A673 (cell line): ENCODE measurements around the gene DPEP2.

Experiments
- EZH2 ChIP-seq: fragments of 200-600 bp; sonication (generic); IDR thresholded peaks from 2 replicates; pipeline ENCODE4 v1.6.1; 2017; ENCODE audit warnings: borderline replicate concordance, low read depth, mild to moderate bottlenecking, mixed read lengths, antibody characterized with exemption, low read length; ENCODE audit not compliant: poor library complexity, severe bottlenecking
- TF ChIP-seq, protein P1 (sequence below): fragments of 300-800, 200-600 bp; sonication (generic); conservative IDR thresholded peaks from 2 replicates; pipeline ENCODE4 v1.5.1; 2017; ENCODE audit warnings: low read depth, mild to moderate bottlenecking, antibody characterized with exemption, low read length, moderate library complexity, mixed read lengths

DNA sequence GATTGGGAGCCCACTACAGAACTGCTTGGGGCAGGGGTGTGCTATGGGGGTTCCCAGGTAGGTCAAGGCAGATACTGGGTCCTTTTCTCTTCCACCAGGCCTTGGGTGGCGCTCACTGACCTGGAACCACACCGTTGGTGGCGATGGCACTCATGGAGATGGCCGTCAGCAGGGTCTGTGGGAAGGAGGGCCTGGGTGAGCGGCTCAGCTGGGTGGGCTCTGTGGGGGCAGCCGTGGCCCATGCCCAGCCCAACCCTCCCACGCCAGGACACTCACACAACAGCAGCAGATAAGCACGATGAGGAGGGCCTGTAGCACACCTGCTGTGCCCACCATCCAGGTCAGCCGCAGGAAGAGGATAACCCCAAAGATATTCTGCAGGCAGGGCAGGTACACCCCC is 41.7 kb downstream of the DPEP2 start:
- TF ChIP-seq, protein P1, sequence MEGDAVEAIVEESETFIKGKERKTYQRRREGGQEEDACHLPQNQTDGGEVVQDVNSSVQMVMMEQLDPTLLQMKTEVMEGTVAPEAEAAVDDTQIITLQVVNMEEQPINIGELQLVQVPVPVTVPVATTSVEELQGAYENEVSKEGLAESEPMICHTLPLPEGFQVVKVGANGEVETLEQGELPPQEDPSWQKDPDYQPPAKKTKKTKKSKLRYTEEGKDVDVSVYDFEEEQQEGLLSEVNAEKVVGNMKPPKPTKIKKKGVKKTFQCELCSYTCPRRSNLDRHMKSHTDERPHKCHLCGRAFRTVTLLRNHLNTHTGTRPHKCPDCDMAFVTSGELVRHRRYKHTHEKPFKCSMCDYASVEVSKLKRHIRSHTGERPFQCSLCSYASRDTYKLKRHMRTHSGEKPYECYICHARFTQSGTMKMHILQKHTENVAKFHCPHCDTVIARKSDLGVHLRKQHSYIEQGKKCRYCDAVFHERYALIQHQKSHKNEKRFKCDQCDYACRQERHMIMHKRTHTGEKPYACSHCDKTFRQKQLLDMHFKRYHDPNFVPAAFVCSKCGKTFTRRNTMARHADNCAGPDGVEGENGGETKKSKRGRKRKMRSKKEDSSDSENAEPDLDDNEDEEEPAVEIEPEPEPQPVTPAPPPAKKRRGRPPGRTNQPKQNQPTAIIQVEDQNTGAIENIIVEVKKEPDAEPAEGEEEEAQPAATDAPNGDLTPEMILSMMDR: no peak
- TF ChIP-seq EZH2: no peak
